LNCAP (cell line): ENCODE data around the gene SCMH1.

Experiments
- CTCF ChIP-seq: fragments of 450-650 bp; IDR thresholded peaks from 2 replicates; pipeline ENCODE4 v1.5.1; 2017; ENCODE audit warnings: mild to moderate bottlenecking

SCMH1 gene

GRCh38 chr1:41018018-41018410, 224.1 kb downstream of the SCMH1 start:
- TF ChIP-seq CTCF = no peak

GRCh38 chr1:41017141-41018017, 224.7 kb downstream of the SCMH1 start:
- TF ChIP-seq CTCF = no peak

- no peak for TF ChIP-seq CTCF
These were observed 226.1 kb downstream of the SCMH1 start for GRCh38 chr1:41015897-41016470.

GRCh38 chr1:41015281-41015896, 226.7 kb downstream of the SCMH1 start:
- no peak for TF ChIP-seq CTCF

GRCh38 chr1:41014871-41015270, 227.2 kb downstream of the SCMH1 start:
- TF ChIP-seq CTCF = no peak

GRCh38 chr1:41013796-41014195, 228.3 kb downstream of the SCMH1 start:
- TF ChIP-seq CTCF = no peak

- TF ChIP-seq CTCF = no peak
These were observed 229.1 kb downstream of the SCMH1 start for GRCh38 chr1:41013024-41013423.
